CD4-positive, alpha-beta T cell treated with Interferon gamma for 1 hour (primary cell): ENCODE data around the gene SLC35F5.
A peak's percentile ranks its signal among the peaks of the same experiment; 100 is the strongest.
"Not testable (repeated sequence)": the region's sequence is repeated elsewhere in the genome, so short reads cannot be mapped to it uniquely, and the experiment has no call there.

ENCODE experiments used
- DNase-seq: peaks from one replicate; pipeline ENCODE4 v3.0.0-alpha.2; 2020

SLC35F5 gene

DNA sequence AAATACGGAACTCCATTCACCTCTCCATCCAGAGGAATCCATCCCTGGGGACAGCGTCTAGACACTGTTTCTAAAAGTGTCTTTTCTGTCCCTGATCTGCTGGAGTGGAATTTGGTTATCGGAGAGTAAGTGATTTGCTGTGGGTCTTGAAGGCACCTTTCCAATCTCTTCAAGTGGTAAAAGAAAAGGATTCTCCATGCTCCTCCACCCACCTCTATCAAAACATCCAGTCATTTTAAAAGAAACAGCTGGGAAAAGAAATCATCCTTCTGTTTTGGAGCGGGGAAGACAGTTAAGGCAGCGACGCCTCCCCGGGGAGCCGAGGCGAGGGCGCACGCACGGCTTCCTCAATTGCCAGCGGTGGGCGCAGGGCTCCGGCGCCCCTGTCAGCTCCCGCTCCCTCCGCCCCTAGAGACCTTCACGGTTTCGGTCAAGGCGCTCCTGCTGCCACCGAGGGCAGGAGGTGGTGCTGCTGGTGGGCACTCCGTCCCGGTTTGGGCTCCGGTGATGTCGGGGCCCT lies 547 bp downstream of the SLC35F5 start:
- DNase-seq, result peak; percentile 48

DNA sequence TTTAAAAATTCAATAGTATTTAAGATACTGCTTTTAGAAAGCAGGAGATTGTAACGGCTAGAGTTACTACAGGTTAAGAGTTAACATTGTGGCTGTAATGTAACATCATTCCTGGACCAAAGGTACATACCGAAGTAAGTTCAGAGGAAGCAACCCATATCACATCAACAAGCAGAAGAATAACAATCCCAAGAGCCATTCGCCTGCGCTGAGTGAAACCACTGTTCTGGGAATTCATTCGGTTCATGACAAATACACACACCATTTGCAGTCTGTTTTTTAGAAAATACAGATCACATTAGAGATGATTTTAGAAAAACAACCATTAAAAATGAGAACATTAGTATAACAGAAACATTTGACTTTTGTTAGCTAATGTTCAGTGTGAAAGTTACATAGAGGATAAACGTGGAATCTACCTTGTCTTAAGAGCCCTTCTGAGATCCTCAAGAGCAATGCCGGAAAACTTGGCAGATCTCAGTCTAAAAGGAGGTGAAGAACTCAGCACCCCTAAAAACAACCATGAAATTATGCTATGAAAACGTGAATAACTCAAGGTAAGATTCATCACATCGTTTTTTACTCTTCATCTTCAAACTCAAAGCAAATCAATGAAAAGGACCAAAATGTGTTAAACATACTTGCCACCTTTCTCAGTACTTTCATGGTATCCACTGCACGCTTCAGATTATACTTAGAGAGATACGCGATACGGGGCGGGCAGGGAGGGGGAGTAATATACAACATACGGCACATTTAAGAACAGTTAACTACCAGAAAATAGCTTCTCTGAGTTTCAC lies 1.2 kb downstream of the SLC35F5 start:
- no peak for DNase-seq

DNA sequence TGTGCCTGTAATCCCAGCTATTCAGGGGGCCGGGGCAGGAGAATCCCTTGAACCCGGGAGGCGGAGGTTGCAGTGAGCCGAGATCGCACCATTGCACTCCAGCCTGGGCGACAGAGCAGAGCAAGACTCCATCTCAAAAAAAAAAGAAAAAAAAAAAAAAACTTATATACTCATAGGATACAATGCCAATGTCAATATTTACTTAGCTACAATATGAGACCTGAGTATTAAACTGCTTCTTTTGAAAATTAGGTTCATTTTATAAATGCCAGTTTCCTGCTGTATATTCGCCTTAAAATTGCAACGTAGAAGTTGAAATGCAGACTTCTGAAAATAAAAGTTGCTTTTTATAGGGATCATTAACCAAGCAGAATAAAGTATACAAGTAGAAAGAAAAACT lies 2.3 kb downstream of the SLC35F5 start:
- DNase-seq, result no peak

DNA sequence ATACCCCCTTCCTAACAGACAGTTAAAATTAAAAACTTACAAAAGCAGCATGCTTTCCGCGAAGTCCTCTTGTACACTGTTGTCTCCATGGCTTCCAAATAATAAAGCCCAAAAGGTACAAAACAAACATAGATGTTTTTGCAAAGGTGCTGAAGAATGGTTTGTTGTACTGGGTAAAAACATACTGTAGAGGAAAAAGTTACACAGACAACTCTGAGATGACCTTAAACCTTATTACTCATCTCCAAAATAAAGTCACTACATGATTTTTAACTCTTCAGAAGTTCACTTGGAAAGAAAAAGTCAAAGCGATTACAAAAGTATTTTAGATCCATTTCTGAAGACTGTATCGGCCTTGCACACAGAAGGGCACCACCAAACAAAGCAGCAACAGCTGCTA lies 6.1 kb downstream of the SLC35F5 start:
- no peak for DNase-seq

DNA sequence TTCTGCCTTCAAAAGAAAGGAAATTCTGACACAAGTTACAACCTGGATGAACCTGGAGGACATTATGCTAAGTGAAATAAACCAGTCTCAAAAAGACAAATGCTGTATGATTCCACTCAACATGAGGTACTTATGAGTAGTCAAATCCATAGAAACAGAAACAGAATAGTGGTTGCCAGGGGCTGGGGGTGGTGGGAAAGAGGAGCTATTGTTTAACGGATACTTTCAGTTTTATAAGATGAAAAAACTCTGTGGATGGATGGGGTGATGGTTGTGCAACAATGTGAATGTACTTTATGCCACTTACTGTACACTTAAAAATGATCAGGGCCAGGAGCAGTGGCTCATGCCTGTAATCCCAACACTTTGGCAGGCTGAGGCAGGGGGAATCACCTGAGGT lies 15.4 kb downstream of the SLC35F5 start:
- DNase-seq, result no peak

DNA sequence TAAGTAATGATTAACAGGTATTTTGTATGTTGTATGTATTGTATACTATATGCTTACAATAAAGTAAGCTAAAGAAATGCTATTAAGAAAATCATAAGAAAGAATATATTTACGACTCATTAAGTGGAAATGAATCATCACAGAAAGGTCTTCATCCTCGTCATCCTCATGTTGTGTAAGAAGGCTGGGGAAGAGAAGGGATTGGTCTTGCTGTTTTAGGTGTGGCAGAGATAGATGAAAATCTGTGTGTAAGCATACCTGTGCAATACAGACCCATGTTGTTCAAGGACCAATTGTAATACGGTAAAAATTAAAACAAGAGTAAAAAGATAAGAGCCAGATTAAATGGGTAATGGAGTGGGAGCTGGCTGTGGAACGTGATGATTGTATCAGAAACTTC lies 16.6 kb downstream of the SLC35F5 start:
- no peak for DNase-seq

DNA sequence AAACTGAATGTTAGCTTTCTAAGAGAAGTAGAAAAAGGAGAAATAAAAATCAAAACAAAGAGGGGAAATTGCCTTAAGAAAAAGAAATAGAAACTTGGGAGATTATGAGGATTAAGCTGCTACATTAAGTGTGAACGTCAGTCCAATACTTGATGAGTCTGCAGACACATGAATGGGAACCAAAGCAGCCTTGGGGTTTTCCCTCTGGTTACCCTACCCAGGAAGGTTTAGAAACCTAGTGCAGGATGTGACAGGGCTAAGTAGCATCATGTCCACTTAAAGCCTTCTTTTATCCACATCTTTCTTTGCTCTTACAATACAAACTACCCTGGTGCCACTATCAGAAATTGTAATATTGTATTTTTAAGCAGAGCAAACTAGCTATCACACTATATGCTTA lies 22.3 kb downstream of the SLC35F5 start:
- no peak for DNase-seq

DNA sequence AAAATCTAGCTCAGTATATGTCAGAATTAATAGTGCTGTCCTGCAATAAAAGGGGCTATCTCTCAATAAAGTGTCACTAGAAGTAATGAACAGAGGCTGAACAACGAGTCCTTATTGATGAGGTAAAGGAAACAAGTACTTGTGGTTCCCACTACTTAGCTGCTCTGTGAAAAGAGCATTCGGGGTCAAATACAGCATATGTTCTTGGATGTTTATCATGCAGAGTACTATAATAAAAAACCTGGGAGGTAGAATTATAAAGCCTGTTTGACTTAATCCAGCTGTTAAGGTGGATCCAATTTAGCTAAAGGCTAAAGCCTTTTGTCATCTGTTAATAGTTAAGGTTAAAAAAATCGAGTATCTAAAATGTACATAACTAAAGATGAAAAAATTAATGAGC lies 32.4 kb downstream of the SLC35F5 start:
- no peak for DNase-seq

DNA sequence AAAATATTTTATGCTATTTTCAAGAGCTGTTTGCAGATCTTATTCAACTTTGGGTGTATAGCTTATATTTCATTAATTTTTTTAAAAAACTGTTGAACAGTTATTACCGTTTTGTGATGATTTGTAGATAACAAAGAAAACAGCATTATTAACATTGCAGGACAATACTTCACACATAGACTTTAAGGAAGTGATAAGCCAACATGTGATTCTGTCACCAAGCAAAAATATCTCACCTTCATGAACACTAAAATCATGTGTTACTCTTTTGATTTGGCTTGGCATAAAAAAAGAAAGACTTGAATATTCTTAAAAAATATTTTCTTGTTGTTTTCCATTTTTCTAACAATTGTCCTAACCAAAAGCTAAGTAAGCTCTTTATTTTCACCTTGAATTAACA lies 33.0 kb downstream of the SLC35F5 start:
- DNase-seq, result no peak

DNA sequence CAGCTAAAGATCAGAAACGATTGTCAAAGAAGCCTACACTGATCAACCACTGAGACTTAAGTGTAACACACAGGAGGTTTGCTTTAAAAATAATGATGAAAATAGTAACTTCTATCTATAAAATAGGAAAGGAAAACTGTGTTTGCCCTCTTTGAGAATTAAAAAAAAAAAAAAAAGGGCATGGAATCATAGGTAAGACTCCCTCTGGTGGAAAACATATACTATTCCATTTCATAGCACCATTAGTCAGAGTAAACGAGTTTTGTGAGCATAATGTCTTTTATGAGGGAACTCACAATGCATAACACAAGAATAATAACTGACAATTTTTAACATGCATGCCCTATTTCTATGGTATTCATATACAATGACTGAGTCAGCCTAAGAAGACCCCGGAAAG lies 36.3 kb downstream of the SLC35F5 start:
- DNase-seq, result no peak

DNA sequence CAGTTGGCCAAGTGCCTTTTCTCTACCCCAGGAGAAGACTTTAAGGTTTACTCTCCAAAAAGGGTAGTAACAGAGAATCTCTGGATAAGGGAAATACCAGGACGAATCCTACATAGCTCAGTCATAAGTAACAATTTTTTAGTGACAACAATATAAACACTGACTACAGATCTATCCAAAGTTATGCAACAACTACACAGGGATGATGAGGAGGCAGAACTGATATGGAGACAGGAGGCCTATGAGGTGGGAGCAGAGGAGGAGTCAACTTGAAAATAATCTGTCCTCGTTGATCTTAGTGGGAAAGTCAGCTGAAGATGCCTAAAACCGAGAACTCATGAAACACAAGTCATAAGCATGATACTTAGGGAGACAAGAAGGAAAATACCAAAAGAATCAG lies 40.2 kb downstream of the SLC35F5 start:
- no peak for DNase-seq

DNA sequence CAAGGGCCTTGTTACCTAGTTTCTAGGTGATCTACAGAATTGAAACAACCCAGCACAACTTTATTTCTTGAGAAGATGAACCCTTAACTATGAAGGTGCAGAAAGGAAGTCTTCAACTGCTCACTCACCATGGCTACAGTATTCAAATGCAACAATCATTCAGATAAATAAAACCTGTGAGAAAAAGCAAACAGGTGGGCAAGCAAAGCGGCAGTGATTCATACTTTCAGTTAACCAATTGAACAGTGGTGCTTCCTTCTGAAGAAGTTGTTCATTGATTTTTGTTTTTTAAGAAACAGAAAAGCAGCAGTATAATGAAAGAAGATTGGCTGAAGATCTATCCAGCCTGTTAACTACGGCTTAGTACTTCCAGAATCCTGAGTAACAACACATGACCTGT lies 43.5 kb downstream of the SLC35F5 start:
- no peak for DNase-seq

DNA sequence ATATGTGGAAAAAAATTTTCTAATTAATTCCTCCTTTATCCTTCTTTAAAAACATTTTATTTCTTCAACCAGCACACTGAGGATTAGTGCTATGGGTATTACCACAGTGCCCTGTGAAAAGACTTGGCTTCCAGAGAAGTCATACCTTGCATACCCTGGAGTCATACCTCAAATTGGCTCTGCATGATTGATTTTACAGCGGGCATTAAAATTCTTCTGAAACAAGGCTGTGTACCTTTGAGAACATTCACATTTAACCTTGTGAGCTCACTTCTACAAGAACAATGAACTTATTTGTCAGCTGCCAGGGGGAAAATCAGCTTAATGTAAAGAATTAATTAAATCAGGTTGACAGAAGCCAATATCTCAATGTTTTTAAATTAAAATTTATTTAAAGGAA lies 44.6 kb downstream of the SLC35F5 start:
- DNase-seq, result no peak

DNA sequence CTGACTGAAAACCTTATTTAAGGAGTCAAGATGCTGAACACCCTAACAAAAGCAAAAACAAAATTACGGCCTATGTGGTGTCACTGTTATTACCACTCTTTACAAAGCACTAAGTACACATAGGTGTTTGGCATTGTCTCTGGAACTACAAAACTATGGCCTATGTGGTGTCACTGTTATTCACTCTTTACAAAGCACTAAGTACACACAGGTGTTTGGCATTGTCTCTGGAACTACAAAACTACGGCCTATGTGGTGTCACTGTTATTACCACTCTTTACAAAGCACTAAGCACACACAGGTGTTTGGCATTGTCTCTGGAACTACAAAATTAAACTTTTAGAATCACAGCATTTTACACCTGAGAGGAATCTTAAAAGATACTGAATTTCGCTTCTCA lies 47.4 kb downstream of the SLC35F5 start:
- DNase-seq, result no peak

DNA sequence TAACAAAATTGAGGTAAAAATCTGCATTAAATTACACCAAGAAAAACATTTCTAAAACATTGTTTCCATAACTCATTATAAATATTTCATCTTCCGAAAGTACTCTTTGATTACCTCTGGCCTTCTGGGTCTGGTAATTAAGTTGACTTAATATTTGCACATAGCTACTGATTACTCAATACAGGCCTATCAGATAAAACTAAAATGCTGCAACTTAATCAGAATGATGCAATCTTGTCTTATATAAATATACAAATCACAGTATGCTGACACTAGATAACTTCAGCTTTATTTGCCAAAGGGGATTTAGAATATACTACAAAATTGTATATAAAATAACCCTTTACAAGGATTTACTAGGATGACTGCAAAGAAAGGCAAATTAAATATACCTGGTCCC lies 49.3 kb downstream of the SLC35F5 start:
- no peak for DNase-seq

DNA sequence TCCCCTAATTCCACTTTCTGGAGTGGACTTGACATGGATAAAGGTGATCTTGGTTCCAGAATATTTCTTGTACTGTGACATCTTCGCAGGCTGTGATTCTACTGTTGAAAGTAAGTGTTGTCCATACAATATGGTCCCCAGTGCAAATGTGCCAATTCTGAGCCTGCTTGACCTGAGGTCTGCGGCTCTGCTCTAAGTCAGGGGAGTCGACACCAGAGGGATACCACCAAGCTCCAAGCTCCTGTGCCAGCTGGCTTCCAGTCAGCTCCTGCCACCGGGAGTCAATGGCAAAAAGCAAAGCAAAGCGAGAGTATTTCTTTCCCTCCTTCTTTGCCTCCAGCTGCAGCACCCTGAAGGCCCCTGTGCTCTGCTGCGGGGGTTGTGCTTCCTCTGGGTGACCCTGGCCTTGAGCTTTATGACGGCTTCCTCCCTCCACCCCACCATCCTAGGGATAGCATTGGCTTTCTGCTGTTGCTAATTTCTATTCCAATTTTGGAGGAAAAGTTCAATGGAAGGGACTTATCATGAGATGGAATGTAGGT lies 50.4 kb downstream of the SLC35F5 start:
- DNase-seq, result no peak

DNA sequence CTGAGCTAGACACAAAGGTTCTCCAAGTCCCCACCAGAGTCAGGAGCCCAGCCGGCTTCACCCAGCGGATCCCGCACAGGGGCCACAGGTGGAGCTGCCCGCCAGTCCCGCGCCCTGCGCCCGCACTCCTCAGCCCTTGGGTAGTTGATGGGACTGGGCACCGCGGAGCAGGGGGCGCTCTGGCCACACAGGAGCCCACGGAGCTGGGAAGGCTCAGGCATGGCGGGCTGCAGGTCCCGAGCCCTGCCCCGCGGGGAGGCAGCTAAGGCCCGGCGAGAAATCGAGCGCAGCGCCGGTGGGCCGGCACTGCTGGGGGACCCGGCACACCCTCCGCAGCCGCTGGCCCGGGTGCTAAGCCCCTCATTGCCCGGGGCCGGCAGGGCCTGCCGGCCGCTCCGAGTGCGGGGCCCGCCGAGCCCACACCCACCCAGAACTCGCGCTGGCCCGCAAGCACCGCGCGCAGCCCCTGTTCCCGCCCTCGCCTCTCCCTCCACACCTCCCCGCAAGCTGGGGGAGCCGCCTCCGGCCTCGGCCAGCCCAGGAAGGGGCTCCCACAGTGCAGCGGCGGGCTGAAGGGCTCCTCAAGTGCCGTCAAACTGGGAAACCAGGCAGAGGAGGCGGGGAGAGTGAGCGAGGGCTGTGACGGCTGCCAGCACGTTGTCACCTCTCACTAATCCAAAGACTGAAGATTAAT lies 52.0 kb downstream of the SLC35F5 start:
- not testable (repeated sequence) for DNase-seq

DNA sequence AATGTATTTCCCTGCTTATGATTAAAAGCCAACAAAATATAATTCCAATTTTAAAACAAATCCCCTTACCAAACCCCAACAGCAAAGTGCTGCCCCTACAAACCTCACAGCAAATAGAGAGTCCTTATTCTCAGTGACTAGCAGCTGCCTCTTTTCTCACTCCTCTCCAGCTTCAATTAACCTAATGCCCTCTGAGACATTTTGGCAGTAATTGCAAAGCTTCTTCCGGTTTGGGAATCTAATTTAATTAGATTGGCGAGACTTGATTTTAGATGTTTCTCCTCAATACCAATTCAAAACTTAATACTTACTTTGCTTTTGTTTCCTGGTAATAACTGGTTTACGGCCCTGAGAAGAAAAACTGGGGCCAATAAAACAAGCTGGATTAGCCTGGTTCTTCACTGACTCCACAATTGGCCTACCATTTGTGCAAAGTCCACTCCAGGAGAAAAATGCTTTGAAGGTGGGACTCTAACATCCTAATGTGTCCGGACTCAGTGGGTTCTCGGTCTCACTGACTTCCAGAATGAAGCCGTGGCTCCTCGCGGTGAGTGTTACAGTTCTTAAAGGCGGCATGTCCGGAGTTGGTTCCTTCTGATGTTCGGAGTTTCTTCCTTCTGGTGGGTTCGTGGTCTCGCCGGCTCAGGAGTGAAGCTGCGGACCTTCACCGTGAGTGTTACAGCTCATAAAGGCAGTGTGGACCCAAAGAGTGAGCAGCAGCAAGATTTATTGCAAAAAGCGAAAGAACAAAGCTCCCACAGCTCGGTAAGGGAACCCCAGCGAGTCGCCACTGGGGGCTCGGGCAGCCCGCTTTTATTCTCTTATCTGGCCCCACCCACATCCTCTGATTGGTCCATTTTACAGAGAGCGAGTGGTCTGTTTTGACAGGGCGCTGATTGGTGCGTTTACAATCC lies 52.8 kb downstream of the SLC35F5 start:
- no peak for DNase-seq

DNA sequence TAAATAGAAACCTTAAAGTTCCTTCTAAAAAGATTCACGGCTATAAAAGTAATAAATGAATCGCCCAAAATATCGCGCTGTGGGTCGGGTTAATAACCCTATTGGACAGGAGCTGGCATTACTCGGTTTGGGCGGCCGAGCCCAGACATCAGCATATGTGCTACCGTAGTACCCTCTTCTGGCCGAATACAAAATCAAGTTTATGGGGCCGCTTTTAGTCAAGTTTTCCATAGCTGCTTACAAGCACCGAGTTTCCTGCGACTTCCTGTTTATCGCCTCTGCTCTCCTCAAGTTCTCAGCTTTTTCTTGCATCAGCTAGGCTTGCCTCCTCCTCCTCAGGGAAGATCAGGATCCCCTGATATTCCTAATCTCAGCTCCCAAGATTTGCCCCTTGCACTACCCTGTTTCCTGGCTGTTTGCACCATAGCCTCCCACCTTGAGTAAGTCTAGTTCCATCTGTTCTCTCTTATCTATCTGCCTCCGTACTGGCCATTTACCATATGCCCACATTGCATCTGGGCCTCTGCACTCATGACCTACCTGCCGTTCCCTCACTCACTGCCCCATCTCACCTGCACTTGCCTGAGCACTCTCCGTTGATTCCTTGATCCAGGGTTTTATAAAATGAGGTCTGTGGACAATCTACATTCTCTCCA lies 56.1 kb downstream of the SLC35F5 start:
- DNase-seq, result peak; percentile 46

DNA sequence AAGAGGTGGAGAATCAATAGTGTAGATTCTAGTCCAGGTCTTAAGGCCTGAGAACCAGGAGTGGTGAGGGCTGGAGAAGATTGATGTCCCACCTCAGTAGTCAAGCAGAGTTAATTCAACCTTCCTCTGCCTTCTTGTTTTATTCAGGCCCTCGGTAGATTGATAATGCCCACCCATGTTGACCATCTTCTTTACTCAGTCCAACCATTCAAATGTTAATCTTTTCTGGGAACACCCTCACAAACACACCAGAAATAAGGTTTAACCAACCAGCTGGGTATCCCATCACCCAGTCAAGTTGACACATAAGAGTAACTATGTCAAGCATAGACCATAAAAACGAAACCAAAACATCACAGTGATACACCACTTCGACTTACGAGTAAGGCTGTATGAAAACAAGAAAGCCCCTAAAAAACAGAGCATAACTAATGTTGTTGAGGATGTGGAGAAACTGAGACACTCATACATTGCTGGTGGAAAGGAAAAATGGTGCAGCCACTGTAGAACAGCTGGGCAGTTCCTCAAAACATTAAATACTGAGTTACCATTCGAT lies 57.5 kb downstream of the SLC35F5 start:
- DNase-seq, result no peak

DNA sequence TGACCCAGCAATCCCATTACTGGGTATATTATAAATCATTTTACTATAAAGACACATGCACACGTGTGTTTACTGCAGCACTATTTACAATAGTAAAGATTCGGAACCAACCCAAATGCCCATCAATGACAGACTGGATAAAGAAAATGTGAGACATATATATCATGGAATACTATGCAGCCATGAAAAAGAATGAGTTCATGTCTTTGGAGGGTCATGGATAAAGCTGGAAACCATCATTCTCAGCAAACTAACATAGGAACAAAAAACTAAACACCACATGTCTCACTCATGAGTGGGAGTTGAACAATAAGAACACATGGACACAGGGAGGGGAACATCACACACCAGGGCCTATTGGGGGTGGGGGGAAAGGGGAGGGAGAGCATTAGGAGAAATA lies 58.2 kb downstream of the SLC35F5 start:
- not testable (repeated sequence) for DNase-seq

DNA sequence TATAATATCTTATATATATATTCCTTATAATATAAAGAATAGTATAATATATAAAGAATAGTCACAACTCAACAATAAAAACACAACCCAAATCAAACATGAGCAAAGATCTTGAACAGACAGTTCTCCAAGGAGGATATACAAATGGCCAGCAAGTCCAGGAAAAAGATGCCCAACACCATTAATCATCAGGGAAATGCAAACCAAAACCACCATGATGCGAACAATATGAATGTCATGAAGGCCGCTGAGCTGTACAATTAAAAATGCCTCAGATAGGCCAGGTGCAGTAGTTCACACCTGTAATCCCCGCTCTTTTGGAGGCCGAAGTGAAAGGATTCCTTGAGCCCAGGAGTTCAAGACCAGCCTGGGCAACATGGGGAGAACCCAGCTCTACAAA lies 58.9 kb downstream of the SLC35F5 start:
- DNase-seq, result no peak
